NCI-H526 treated with DMSO at 0.1 percent for 48 hours (cell line): ENCODE results near the gene PELO.
"Not testable (repeated sequence)": the region's sequence is repeated elsewhere in the genome, so short reads cannot be mapped to it uniquely, and the experiment has no call there.

Experiments used
- DNase-seq: peaks from one replicate; lab custom pipeline; 2025; lab: John Stamatoyannopoulos, UW

Gene PELO

DNA sequence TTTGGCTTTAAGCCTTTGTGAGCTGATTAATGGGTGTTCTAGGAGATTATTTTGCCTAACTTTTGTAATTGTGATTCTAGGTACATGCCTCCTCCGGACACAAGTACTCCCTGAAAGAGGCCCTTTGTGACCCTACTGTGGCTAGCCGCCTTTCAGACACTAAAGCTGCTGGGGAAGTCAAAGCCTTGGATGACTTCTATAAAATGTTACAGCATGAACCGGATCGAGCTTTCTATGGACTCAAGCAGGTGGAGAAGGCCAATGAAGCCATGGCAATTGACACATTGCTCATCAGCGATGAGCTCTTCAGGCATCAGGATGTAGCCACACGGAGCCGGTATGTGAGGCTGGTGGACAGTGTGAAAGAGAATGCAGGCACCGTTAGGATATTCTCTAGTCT is 13.6 kb downstream of the PELO start:
- DNase-seq = no peak

DNA sequence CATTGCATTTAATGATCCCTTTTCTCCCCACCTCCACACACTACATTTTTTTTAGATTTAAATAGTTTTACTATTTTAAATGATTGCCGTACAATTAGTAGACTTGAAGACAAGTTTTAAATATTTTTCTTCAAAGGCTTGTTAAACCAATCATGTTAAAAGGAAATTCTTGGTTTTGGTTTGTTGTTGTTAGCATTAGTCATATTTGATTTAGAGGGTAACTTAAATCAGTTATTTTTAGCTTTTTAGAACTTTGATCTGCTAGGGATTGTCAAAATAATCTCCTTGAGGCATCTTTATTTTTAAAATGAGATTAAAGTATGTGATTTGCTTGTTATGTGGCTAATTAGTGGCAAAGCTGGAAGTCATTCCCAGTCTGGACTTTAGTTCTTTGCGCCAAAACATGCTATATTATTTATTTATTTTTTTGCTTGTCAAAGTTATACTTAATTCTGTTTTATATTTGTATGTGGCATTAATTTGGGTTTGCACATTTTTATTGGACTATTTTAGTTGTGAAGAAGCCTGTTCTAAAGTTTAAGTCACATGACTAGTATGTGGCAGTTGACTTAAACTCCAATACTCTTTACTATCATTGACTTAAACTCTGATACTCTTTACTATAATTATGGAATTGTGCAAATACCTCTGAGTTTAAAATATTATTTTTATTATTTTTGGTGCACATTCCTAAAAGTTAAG is 14.7 kb downstream of the PELO start:
- DNase-seq = no peak

DNA sequence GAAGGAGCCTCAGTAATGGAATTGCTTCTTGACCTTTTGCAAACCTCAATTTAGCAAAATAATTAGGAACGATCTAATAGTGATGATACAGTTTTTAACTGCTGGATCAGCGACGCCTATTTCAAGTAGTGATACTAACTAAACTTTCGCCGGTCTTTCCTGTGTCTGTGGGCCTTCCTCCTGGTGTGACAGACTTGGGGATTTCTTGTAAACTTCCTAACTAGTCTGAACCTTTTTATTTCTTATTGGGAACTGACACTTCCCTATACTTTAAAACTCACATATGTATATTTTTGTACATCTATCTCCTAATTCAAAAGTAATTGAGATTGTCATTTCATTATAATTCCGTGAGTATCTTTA is 15.2 kb downstream of the PELO start:
- no peak for DNase-seq

DNA sequence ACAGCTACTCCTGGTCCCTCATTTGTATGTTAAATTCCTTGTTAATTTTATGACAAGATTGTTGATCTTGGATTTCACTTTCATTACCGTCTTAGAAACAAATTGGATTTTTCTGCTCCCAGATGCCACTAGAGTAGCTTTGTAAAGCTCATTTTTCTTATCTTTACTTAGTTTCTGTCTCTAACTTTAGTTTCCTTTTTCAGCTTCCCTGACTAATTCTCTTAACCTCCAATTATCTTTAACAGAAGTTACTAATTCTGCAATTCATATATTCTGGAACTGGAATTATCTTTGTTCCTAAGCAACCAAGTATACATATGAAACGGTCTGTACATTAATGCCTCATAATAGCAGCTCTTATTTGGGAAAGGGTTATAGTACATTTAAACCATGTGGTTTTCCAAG is 16.7 kb downstream of the PELO start:
- DNase-seq = no peak

DNA sequence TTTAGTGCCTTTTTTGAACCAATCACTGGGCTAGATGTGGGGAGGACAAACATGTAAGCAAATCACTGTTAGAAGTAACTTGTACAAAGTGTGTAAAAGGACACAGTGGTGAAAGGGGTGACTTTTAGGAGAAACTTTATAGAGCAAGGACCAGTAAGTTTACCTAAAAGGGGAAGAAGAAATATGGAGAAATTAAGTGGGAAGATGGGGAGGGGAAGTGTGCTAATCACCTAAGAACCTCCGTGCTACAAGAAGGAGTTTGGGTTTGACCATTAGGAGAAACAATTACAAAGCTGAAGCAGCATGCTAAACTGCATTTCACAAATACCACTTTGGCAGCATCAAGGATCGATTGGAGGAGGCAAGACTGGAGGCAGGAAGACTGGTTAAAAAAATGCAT is 17.3 kb downstream of the PELO start:
- no peak for DNase-seq

DNA sequence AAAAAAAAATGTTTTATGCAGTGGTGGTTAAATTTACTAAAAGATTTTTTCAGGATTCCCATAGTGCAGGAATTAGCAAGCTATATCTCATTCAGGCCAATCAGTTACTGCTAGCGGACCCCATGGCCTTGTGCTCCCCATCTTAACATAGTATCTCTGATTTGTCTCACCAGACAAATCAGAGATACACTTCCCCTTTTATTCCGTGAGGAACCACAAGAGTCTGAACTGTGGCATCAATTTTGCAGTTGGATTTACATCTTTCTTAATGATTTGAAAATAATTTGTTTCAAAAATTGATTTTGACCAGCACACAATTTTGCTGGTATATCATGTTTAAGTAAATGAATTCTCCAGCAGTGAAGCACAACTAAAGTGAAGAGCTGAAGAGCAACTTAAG is 17.9 kb downstream of the PELO start:
- no peak for DNase-seq

DNA sequence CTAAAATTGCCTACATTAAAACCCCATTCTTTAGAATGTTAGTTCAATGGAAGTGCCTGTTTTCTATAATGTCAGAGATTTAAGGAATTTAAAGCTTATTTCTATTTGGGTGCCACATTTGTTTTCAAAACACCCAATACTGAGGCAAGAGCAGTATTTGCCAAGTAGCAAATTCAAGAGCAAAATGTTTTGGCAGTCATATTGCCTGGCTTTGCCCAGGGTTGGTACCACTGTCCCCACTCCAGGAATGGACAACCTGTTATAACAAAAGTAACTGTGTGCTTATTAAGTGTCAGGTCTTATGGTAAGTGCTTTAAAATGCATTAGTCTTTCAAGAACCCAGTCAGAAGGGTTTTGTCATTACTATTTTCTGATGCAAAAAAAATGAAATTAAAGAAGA is 19.3 kb downstream of the PELO start:
- no peak for DNase-seq

DNA sequence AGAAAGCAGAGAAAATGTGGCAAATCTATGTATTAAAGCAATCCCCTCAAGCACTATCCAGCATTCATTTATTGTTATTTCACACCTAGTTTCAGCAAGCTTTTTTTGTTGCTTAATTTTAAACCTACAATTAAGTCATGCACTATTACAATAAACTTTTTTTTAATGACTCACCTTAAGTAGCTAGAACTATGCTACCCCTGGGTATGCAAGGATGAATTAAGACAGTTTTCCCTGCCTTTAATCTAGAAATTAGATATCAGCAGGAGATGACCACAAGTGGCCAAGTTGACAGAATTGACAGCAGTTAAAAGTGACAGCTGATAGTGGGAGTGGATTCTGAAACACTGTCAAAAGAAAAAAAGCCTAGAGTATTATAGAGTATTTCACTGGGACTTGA is 20.0 kb downstream of the PELO start:
- no peak for DNase-seq

DNA sequence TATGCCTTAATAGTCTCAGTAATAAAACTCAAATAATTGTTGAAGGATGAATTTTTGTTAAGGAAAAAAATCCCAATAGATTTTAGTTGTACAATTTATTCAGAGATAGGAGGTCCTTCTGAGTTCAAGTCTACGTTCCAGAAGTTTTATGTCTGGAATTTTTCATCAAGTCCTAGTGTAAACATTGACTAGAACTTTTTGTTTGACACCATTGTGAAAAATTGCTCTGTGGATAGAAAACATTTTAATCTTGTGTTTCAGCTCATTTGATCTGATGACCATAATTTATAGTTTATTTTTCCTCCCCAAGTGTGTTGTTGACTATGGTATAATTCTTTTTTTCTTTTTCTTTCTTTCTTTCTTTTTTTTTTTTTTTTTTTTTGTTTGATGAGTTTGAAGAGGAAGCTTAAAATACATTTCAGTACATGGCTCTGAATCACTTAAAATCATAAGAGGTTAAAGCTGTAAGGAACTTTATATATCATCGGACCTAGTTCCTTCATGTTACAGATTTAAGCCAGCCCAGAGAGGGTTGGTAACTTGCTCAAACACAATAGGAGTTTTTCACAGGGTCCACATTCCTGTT is 20.7 kb downstream of the PELO start:
- no peak for DNase-seq

DNA sequence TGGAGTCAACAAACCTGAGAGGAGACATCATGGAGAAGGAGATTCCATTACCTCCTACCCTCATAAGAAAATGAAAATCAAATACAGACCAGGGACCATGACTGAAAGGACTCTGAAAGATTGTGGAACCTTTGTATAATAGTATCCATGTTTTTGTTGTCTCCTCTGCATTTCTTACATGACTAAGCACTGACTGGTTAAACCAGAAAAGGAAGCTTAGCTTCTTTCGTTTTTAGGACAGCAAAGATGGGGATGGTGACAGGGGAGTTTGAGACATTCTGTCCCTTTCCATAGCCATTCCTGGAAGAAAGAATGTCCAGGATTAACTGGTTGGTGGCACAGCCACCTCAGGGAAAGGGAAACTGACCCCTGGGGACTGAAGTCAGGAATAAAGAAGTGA is 22.2 kb downstream of the PELO start:
- DNase-seq = no peak

DNA sequence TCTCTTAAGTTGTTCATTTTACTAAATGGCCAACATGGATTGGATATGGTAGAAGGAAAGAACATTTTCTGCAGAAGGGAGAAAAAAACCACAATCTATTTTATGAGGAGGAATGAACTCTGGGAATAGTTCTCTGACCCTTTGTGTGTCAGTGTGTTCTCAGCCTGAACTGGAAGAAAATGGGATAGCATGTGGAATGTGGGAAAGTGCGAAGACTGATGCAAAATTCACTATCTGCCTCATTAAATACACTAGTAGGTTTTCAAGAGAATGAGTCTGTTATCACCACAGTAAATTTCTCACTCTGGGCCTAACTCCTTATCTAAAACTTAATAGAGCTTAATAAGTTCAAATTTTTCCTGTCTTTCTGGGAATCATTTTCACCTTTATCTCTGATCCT is 22.7 kb downstream of the PELO start:
- no peak for DNase-seq

DNA sequence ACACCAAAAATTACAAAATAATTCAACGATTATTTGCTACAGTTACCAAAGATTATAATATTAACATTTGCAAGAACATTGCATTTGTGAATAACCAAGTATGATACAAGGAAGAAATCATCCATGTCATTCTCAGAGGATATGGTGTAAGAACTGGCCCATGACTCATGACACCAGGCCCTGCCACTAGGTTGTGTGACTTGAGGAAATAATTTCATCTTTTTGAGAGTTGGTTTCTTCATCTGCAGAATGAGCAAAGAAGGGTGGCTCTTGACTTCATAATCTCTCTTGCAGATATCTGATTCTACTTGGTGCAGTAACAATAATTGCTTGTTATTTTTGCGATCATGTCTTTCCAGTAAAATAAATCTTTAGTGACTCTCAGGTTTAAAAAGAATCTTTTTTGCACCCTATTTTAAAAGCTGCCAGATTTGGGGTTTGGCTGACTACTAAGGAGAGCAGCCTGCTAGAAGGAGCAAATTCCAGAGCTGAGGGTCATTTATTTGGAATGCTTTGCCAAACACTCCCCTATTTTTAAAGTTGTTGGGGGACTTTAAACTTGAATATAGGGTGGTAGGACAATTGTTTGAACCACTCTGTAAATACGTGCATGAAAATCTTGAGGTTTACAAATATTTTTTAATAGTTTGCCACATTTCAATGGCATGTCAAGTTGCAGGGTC is 23.5 kb downstream of the PELO start:
- no peak for DNase-seq

DNA sequence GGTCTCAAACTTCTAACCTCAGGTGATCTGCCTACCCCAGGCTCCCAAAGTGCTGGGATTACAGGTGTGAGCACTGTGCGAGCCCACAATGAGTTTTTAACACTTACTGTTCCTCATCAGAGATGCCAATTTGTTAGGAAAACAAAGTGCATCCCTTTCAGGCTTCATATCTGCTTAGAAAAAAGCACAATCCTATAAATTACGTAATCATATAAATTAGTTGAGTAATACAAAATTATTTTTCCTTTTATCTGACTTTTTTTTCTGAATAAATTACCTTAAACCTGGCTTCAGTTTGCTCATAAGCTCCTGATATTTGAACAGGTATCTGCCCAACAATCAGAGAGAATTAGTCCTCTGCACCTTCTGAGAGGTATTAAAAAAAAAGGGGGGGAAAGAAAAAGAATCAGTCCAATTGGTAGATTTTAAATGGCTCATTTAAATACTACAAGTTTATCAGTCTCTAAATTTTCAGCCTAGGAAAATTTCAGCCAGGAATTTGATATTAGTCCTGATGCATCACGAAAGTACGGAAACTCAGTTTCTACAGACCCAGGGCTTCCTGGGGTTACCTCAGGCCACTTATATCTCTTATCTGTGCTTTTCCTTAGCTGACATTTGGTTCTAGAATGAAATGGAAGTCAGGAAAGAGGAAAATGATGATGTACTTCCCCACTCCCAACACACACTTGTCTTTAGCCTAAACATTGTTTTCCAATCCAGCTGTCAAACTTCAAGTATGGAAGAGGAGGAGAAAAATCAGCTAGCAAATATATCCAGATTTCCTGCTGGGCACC is 26.8 kb downstream of the PELO start:
- DNase-seq = no peak

DNA sequence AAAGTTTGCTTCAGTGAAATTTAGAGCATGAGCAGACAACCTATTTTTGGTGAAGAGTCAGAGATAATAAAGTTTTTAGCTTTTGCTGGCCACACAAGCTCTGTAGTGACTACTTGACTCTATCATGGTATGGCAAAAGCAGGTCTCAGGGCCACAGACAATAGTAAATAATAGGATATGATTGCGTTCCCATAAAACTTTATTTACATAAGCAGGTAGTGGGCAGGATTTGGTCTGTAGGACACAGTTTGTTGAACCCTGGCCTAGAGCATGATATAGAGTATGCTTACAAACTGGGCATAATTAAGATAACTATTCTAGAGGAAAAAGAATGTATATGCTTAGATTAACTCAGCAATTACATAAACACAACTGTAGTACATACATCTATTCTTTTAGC is 30.1 kb downstream of the PELO start:
- no peak for DNase-seq

DNA sequence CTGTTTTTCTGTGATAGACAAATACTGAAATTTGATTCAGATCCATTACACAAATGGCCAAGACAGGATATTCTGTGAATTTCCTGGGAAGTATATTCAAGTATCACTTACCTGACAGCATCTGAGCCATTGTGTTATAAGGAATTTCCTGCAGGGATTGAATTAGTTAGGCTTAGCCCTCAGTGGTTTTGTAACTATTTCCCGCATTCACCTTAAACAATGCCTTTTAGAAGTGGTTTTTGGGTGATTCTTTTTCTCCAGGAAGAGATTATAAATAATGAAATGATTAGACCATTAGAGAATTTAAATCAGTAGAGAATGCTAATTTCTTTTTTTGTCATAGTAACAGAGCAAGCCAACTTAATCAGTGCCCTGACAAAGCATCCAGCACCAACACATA is 30.6 kb downstream of the PELO start:
- no peak for DNase-seq

DNA sequence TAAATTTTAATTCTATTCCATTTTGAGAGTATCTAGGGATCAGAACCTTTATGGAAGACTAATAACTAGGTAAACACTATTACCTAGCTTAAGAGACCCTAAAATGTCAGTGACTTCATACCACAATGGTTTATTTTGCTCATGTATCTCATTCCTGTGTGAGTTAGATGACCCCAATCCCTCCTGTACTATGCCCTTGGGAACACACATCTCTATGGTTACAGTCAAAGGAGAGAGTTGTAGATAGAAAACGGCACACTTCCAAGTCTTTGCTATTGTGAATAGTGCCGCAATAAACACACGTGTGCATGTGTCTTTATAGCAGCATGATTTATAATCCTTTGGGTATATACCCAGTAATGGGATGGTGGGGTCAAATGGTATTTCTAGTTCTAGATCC is 31.1 kb downstream of the PELO start:
- not testable (repeated sequence) for DNase-seq

DNA sequence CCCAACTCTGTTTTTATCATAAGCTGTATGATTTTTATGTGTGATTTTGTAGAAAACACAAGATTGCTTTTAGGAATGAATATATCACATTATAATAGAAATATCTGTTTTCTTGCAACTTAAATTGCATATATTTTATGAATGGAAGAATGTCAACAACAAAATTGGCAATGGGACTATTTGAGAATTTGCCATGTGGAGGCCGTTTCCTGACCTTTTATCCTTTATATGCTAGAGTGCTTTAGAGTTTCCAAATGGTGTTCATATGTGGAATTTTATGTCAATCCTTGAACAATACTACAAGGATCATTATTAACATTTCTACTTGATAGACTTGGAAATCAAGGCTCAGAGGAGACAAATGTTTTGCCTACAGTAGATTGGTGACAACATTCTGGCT is 34.2 kb downstream of the PELO start:
- no peak for DNase-seq

DNA sequence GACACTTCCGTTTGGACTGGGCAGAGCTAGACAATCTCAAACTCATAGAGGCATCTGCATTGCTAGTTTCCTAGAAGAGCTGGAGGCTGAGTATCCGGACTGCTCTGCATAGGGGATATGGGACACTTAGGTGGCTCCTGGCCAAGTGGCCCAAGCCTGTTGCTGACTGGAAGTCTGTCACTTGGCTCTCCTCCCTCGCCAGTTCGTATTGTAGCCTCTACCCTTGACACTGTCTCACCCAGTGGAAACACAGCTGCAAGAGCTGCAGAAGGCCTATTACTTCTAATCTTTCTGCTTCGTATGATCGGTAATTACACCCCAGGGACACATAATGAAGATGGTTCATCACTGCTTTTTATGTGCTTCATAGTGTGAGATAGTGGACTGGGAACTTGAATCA is 34.7 kb downstream of the PELO start:
- DNase-seq = peak; percentile 1

DNA sequence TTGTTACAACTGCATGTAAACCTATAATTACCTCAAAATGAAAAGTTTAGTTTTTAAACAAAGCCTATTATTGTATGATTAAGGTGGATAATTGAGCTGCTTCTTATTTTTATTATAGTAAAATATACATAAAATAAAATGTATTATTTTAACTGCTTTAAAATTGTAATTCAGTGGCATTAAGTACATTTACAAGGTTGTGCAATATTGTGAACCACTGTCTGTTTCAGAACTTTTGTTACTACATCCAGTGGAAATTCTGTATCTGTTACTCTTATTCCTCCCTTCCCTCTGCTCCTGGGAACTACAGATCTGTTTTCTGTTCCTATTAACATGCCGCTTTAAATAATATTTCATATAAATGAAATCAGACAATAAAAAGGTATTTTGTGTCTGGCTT is 37.1 kb downstream of the PELO start:
- DNase-seq = no peak

DNA sequence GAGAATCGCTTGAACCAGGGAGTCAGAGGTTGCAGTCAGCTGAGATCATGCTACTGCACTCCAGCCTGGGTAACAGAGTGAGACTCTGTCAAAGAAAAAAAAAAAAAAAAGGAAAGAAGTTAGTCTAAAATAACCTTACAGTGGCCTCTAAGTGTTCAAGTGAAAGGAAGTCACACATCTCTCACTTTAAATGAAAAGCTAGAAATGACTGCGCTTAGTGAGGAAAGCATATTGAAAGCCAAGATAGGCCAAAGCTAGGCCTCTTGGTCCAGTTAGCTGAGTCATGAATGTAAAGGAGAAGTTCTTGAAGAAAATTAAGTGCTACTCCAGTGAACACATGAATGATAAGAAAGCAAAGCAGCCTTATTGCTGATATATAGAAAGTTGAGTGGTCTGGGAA is 38.1 kb downstream of the PELO start:
- DNase-seq = no peak

DNA sequence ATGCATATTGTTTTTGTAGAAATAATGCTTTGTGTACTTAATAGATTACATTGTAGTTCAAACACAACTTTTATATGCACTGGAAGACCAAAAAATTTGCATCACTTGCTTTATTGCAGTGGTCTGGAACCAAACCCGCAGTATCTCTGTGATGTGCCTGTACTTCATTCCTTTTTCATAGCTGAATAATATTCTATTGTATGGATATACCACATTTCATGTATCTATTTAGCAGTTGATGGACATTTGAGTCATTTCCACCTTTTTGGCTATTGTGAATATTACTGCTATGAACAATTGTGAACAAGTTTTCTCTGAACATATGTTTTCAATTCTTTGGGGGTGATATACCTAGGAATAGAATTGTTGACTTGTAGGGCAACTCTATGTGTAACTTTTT is 40.1 kb downstream of the PELO start:
- DNase-seq = no peak

DNA sequence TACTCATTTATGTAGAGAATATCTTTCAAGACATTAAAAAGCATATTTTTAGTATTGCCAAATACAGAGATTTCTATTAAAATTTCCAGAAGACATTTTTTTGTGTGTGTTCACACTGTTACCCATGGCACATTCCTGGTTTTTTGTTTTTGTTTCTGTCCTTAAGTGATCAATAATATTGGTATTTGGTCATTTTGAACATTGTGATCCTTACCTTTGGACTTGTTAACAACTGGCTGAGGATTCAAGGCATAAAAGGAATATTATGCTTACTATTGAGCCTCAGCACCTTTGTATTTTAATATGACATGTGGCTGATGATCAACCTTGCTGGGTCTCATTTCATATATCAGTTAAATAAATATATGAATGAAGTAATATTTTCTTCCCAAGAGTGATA is 41.9 kb downstream of the PELO start:
- DNase-seq = no peak

DNA sequence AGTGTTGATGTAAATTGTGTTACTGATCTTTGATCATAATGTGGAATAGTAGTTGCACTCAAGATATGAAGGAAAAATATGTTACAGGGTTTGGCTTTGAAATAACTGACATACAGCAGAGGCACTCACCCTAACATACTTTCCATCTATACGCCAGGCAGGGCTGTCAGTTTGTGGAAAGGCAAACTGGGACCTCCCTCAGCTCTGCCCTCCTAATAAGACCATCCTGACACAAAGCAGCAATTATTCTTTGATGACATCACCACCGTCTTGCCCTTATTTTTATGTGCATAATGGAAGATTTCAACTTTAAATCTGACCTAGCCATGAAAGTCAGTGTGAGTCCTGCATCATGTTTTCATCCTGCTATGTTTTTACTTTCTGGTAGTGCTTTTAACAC is 42.9 kb downstream of the PELO start:
- DNase-seq = no peak
